ENCODE data around the gene INPP5E.

INPP5E gene

GRCh38 chr9:136379401-136379800, 60.2 kb downstream of the INPP5E start:
- H3K9me3 ChIP-seq, result no peaks in the 10 kb centered on the region
- peaks cover 8 to 12% of the 10 kb centered on the region in 2 experiments for H3K4me1 ChIP-seq (ENCODE audit: control insufficient read depth in 1 of 2, insufficient read depth in 1 of 2, low read depth in 1 of 2, low read length in 1 of 2)
- H3K27me3 ChIP-seq, result no peaks in the 10 kb centered on the region
- H3K36me3 ChIP-seq, result peaks cover 68% of the 10 kb centered on the region
- H3K27ac ChIP-seq, result no peak overlapping the region
- no peak overlapping the region for H3K4me3 ChIP-seq (ENCODE audit: low read depth in 1 of 2, low read length in 1 of 2)
- TF ChIP-seq, protein P1, sequence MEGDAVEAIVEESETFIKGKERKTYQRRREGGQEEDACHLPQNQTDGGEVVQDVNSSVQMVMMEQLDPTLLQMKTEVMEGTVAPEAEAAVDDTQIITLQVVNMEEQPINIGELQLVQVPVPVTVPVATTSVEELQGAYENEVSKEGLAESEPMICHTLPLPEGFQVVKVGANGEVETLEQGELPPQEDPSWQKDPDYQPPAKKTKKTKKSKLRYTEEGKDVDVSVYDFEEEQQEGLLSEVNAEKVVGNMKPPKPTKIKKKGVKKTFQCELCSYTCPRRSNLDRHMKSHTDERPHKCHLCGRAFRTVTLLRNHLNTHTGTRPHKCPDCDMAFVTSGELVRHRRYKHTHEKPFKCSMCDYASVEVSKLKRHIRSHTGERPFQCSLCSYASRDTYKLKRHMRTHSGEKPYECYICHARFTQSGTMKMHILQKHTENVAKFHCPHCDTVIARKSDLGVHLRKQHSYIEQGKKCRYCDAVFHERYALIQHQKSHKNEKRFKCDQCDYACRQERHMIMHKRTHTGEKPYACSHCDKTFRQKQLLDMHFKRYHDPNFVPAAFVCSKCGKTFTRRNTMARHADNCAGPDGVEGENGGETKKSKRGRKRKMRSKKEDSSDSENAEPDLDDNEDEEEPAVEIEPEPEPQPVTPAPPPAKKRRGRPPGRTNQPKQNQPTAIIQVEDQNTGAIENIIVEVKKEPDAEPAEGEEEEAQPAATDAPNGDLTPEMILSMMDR (IDR thresholded peaks at IDR 0.05), result no peak

DNA sequence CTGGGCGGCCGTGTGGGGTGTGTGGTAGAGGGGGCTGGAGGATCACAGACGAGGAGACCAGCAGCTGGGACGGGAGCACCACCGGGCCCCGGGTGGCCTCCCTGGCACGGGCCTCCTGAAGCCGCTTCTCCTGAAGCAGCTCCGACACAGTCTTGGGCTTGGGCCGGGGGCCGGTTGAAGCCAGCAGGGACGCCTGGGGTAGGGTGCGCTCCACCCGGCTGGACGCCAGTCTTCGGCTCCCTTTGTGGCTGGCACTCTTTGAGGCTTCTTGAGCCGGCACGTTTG, 60.7 kb downstream of the INPP5E start:
- no peak overlapping the region for H3K4me3 ChIP-seq (ENCODE audit: low read depth in 1 of 2, low read length in 1 of 2)
- H3K27me3 ChIP-seq, result no peaks in the 10 kb centered on the region
- TF ChIP-seq, protein P1 (IDR thresholded peaks at IDR 0.05), result no peak
- no peaks in the 10 kb centered on the region for H3K9me3 ChIP-seq
- H3K4me1 ChIP-seq (ENCODE audit: control insufficient read depth in 1 of 2, insufficient read depth in 1 of 2, low read depth in 1 of 2, low read length in 1 of 2), result peaks cover 8 to 13% of the 10 kb centered on the region in 2 experiments
- H3K36me3 ChIP-seq, result peaks cover 63% of the 10 kb centered on the region
- no peak overlapping the region for H3K27ac ChIP-seq
